Measurements from ENCODE around the gene SPNS1.

SPNS1 gene

GRCh38 chr16:28974437-28975157 lies at the start of gene SPNS1:
Gene SPNS1, plus strand, starts transcription at chr16:28974778. Its CDS starts 374 bp downstream, at chr16:28975152.
- TF ChIP-seq ZFX (IDR thresholded peaks at IDR 0.05; ENCODE audit: borderline replicate concordance) = no peak
- TF ChIP-seq, protein P1, sequence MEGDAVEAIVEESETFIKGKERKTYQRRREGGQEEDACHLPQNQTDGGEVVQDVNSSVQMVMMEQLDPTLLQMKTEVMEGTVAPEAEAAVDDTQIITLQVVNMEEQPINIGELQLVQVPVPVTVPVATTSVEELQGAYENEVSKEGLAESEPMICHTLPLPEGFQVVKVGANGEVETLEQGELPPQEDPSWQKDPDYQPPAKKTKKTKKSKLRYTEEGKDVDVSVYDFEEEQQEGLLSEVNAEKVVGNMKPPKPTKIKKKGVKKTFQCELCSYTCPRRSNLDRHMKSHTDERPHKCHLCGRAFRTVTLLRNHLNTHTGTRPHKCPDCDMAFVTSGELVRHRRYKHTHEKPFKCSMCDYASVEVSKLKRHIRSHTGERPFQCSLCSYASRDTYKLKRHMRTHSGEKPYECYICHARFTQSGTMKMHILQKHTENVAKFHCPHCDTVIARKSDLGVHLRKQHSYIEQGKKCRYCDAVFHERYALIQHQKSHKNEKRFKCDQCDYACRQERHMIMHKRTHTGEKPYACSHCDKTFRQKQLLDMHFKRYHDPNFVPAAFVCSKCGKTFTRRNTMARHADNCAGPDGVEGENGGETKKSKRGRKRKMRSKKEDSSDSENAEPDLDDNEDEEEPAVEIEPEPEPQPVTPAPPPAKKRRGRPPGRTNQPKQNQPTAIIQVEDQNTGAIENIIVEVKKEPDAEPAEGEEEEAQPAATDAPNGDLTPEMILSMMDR (IDR thresholded peaks at IDR 0.05) = no peak

DNA sequence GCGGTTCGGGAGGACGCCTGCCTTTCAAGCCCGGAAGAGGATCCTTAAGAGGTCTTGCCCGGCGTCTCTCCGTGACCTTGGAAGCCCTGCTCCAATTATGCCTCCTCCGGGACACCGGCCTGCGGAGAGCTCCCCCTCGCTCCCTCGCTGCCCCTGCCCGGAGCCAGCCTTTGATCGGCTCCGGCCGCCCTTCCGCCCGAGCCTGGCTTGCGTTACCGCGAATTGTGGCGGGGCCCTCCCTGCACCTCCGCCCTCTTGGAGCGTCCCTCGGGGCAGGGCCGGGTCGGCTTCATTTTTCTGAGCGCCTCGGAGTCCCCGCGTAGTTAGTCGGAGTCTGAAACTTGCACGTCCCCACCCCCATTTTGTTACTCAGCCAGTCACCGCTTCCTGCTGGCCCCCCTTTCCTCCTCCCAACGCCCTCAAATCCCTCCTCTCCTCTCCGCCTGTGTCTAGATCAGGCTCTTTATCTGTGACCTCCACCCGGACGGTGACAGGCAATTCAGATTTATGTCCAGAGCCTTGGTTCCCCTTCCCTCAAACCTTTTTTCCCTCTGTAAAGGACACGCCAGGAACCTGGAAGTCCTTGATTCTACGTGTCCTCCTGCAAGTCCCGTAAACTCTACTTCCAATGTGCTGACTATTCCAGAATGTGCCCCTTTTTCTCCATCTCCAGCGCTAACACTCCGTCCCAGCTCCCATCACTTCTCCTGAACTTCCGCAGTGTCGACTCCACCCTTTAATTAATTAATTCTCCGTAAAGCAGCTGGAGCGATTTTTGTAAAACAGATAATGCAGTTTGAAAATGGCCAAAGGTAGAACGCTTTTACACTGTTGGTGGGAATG lies 49.0 kb upstream of the SPNS1 start:
- H3K27ac ChIP-seq = peak overlapping the region; percentile 97
- no peak for TF ChIP-seq ZFX (IDR thresholded peaks at IDR 0.05; ENCODE audit: borderline replicate concordance)
- TF ChIP-seq, protein P1 (IDR thresholded peaks at IDR 0.05) = no peak

More at GRCh38 chr16:28974437-28975157, at the start of gene SPNS1:
- H3K27ac ChIP-seq = peak within 1 kb of the TSS; percentile 71

DNA sequence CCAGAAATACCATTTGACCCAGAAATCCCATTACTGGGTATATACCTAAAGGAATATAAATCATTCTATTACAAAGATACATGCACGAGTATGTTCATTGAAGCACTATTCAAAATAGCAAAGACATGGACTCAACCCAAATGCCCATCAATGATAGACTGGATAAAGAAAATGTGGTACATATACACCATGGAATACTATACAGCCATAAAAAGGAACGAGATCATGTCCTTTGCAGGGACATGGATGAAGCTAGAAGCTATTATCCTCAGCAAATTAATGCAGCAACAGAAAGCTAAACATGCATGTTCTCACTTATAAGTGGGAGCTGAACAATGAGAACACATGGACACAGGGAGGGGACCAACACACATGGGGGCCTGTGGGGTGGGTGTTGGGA lies 48.3 kb upstream of the SPNS1 start:
- peak overlapping the region; percentile 97 for H3K27ac ChIP-seq

DNA sequence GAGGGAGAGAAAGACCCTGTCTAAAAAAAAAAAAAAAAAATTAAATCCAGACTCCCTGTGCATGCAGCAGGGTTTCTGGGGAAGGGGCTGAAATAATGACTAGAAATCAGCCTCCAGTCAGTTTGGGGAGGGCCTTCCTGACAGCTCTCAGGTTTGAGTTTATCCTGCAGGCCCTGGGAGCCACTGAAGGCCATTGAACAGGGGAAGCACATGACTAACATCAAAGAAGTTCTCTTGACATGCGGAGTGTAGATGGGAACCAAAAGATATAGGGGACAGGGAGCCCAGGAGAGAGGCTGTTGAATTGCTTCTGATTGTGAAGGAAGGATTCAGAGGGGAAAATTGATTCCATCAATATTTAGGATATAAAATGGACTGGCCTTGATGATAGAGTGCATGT lies 46.8 kb upstream of the SPNS1 start:
- H3K27ac ChIP-seq = no peak overlapping the region
- TF ChIP-seq ZFX (IDR thresholded peaks at IDR 0.05; ENCODE audit: borderline replicate concordance) = no peak
- TF ChIP-seq, protein P1 (IDR thresholded peaks at IDR 0.05) = no peak

DNA sequence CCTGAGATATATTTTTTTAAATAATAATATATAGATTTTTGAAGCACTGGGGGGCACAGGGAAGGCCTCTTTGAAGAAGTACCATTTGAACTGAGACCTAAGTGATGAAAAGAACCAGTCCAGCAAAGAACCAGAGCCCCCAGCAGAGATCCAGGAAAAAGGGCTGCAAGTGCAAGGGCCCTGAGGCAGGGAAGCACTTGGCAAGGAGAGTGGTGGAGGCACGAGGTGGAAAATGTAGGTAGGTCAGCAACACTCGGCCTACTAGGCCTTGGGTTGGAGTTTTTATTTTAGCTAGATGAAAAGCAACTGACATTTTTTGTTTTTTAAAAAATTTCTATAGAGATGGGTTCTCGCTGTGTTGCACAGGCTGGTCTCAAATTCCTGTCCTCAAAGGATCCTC lies 44.4 kb upstream of the SPNS1 start:
- no peak overlapping the region for H3K27ac ChIP-seq
- TF ChIP-seq, protein P1 (IDR thresholded peaks at IDR 0.05) = no peak
- TF ChIP-seq ZFX (IDR thresholded peaks at IDR 0.05; ENCODE audit: borderline replicate concordance) = no peak

DNA sequence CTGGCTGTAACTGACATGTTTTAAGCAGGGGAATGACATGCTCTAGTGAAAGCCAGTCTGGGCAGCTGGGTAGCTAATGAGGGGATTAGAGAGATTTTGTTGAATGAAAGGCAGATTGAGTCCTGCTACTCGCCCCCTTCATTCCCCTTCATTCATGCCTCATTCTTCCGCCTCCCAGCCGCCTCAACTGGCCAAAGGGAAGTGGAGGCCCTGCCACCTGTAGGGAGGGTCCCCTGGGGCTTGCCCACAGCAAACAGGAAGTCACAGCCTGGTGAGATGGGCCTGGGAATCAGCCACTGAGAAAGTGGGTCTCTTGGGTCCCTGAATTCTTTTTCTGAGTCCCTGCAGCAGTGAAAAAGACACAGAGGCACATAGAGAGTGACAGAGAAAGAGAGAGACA lies 43.9 kb upstream of the SPNS1 start:
- H3K27ac ChIP-seq = no peak overlapping the region
- TF ChIP-seq, protein P1 (IDR thresholded peaks at IDR 0.05) = no peak
- no peak for TF ChIP-seq ZFX (IDR thresholded peaks at IDR 0.05; ENCODE audit: borderline replicate concordance)

- no peak for TF ChIP-seq ZFX (IDR thresholded peaks at IDR 0.05; ENCODE audit: borderline replicate concordance)
- TF ChIP-seq, protein P1 (IDR thresholded peaks at IDR 0.05) = no peak
- H3K27ac ChIP-seq = no peak within 1 kb of the TSS
These were observed 42.8 kb upstream of the SPNS1 start, which contains the start of gene CD19 for GRCh38 chr16:28931801-28932225. Gene CD19, plus strand, starts transcription at chr16:28931971. Its CDS starts 30 bp downstream, at chr16:28932001.
